ENCODE measurements around the gene WIZ. TPM values are rescaled to one million over a fixed set of nuclear protein-coding genes. Genes with fewer than 3 reads are reported as not detected.
"Not testable (repeated sequence)": the region's sequence is repeated elsewhere in the genome, so short reads cannot be mapped to it uniquely, and the experiment has no call there.

The WIZ gene
- total RNA-seq, 1 donor from 2014 or later: 31.3 TPM

- ATAC-seq (no peak), DNase-seq (ENCODE audit: missing footprints) (no peak)
- intact Hi-C loops (cut with DNase I): no loop called here
Measured at GRCh38 chr19:15421136-15421695, 28.5 kb downstream of the WIZ start.

DNA sequence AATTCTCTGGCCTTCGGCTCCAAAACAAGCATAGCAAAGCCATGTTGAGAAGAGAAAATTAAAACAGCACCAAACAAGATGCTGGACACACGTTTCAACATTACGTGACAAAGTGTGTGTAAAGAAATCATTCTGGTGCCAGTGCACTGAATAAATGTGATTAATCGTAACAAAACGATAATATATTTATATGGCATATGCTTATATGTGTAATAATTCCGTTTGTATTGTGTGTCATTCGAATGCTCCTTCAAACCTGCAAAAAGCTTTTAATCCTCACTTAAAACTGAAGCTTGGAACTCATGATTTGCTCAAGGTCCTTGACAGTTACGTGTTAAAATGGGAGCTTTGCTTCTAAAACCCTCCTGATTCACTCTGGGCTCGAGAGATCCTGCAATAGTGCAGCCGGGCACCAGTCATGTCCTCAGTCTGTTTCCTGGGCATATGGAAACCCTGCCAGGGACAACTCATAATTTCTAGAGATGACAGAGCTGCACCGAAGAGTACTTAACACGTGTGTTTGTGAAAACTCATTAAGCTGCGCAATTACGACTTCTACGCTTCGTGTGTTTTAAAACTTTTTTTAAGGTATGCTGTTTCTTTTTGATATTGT is 30.2 kb downstream of the WIZ start:
- DNase-seq (ENCODE audit: missing footprints) (peak; percentile 15), ATAC-seq (no peak)
- intact Hi-C loops (cut with DNase I): loop anchor here (1.0 to 5.0 kb wide), 3 partner anchors 13 to 137 kb away; no protein-coding TSS in a partner anchor

DNA sequence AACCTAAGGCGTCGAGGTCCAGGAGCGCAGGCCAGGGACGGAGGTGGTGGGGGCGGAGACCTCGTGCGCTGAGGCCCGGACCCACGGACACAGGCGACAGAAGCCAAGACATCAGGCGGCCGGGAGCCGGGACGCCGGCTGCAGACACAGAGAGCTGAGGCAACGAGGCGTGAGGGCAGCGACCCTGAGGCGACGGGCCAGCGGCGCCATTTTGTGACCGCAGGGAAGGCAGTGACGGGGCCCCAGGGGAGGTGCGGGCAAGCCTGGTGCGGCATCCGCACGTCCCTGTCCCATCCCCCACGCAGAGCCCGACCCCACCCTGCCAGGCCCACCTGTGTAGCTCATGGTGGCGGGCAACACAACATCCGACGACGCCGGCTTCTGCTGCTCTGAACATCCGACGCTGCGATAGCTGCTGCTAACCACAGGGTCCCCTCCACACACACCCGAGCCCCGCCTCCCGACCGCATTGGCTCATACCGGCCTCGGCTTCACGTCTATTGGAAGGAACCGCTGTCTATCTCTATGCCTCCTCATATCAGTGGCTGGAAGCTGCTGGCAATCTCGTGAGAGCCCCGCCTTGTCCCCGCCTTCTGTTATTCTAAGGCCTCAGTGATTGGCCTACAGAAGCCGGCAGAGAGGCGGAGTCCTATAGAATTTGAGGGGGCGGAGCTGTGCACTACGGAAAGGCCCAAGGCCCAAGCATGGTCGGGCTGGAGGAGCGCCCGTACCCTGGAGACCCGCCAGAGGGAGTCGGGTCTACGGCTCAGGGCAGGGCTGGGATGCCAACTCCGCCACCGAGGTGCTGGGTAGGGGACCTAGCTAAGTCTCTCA is 31.0 kb downstream of the WIZ start, which contains the start of gene AKAP8L:
AKAP8L (minus strand) TSS at position 410 of the 834 bp plus-strand sequence; CDS start at position 345, 65 bp downstream.
- DNase-seq (ENCODE audit: missing footprints) (peak; percentile 99), ATAC-seq (peak; percentile 98)
- intact Hi-C loops (cut with DNase I): loop anchor here (1.0 to 5.0 kb wide), 3 partner anchors 14 to 138 kb away; no protein-coding TSS in a partner anchor

- ATAC-seq: no peak
- peak; percentile 64 for DNase-seq (ENCODE audit: missing footprints)
- intact Hi-C loops (cut with DNase I): loop anchor here (5.0 kb wide), 1 partner anchor 36 kb away; no protein-coding TSS in a partner anchor
Measured at GRCh38 chr19:15418231-15418578, 31.6 kb downstream of the WIZ start.

- intact Hi-C loops (cut with DNase I): loop anchor here (5.0 kb wide), 1 partner anchor 35 kb away; no protein-coding TSS in a partner anchor
- ATAC-seq (no peak), DNase-seq (ENCODE audit: missing footprints) (no peak)
Measured at GRCh38 chr19:15417699-15418098, 32.1 kb downstream of the WIZ start.

DNA sequence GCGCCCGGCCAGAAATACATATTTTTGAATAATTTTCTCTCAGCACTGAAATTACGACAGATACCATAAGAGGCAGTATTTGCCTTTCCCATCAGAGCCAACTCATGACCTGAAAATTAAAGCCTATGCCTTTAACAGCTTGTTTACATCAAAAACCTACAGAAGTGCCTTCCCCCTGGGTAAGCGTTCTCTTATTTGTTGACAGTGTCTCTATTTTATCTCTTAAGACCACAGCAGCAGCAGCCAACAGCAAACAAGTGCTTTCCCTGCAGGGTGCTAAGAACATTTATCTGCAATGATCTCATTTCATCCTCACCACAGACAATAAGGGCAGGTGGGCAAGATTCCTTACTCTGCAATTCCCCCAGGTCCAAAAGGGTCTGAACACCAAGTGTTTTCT is 36.9 kb downstream of the WIZ start:
- intact Hi-C loops (cut with DNase I): no loop called here
- ATAC-seq (no peak), DNase-seq (ENCODE audit: missing footprints) (no peak)

DNA sequence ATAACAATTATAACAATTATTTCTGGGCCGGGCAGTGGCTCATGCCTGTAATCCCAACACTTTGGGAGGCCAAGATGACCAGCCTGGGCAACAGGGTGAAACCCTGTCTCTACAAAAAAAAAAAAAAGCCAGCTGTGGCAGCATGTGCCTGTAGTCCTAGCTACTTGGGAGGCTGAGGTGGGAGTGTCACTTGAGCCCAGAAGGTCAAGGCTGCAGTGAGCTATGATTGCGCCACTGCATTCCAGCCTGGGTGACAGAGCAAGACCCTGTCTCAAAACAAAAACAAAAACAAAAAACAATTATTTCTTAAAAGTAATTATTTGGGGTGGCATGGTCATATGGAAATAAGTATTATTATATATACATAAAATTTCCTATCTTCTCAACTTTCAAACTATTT is 38.4 kb downstream of the WIZ start:
- ATAC-seq; intact Hi-C loops (cut with DNase I): not testable (repeated sequence)
- DNase-seq (ENCODE audit: missing footprints): peak; percentile 32

DNA sequence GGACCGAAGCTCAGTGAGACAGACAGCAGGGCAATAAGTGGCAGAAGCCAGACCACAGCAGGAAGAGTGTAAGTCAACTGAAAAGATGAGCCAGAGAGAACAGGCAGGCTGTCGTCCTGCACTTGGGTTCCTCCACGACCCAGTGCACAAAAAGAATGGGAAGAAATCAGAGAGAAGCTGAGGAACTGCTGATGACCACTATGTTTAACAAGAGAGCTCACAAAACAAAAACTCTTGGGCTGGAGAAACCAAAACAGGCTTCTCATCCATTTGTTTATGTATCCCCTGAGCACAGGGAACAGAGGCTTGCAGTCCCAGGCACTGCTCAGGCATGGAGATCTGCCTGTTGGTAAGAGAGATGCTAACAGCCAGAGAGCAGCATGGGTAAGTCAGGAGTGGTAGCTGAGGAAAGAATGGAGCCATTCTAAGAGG is 45.0 kb downstream of the WIZ start:
- ATAC-seq: no peak
- DNase-seq (ENCODE audit: missing footprints): no peak
- intact Hi-C loops (cut with DNase I): no loop called here

- no peak for DNase-seq (ENCODE audit: missing footprints)
- intact Hi-C loops (cut with DNase I): no loop called here
- ATAC-seq: peak; percentile 59
Measured at GRCh38 chr19:15404097-15404779, 45.5 kb downstream of the WIZ start.

GRCh38 chr19:15403151-15403531 is 46.6 kb downstream of the WIZ start:
- intact Hi-C loops (cut with DNase I): no loop called here
- no peak for DNase-seq (ENCODE audit: missing footprints)
- ATAC-seq: no peak

GRCh38 chr19:15402411-15403150 is 47.2 kb downstream of the WIZ start:
- intact Hi-C loops (cut with DNase I): no loop called here
- DNase-seq (ENCODE audit: missing footprints): no peak
- peak; percentile 78 for ATAC-seq

GRCh38 chr19:15401397-15401710 is 48.4 kb downstream of the WIZ start:
- no peak for DNase-seq (ENCODE audit: missing footprints)
- no peak for ATAC-seq
- intact Hi-C loops (cut with DNase I): no loop called here

GRCh38 chr19:15400521-15401396 is 49.0 kb downstream of the WIZ start:
- intact Hi-C loops (cut with DNase I): no loop called here
- DNase-seq (ENCODE audit: missing footprints) (no peak), ATAC-seq (no peak)

- intact Hi-C loops (cut with DNase I): no loop called here
- no peak for ATAC-seq
- no peak for DNase-seq (ENCODE audit: missing footprints)
Measured at GRCh38 chr19:15399635-15400034, 50.1 kb downstream of the WIZ start.

DNA sequence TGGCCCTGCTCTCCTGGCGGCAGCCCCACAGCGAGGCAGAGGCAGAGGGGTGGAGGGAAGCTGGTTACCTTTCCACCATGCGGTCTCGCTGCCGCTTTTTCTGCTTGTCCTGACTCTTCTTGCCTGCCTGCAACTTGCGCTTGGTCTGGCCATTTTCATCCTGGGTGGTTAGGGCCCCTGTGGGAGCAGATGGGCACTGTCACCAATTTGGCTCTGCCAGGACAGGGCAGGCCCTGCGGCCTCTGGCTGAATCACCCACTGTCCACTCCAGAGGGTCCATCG is 50.6 kb downstream of the WIZ start:
- ATAC-seq (no peak), DNase-seq (ENCODE audit: missing footprints) (no peak)
- intact Hi-C loops (cut with DNase I): no loop called here

GRCh38 chr19:15398501-15399233 is 51.1 kb downstream of the WIZ start:
- intact Hi-C loops (cut with DNase I): no loop called here
- DNase-seq (ENCODE audit: missing footprints): no peak
- no peak for ATAC-seq

DNA sequence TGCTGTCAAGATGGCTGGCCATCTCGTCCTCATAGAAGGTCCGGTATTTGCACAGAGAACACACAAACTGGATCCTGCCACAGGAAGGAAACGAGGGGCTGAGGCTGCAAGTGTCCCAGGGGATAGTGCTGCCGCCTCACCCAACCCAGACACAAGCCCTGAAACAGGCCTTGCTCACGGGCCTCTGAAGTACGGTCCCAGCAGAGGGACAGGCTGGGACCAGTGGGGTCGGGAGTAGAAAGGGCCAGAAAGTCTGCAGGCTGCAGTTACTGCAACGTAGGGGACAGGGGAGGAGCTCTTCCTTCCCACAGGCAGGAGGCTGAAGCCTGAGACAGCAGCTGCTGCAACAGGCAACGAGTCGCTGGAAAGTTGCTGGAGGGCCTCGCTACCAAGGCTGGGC is 52.0 kb downstream of the WIZ start:
- intact Hi-C loops (cut with DNase I): no loop called here
- no peak for DNase-seq (ENCODE audit: missing footprints)

More for the DNA sequence above, 52.0 kb downstream of the WIZ start:
- ATAC-seq: no peak
